HTERT RPE-1 (cell line): ENCODE results near the gene BMP7.

Experiments
- in situ Hi-C: fragments of 300-500 bp; cut with MboI; formaldehyde crosslinking; loops from 4 replicates; pipeline ENCODE4 v1.14.3; 2020; ENCODE audit warnings: low sequenced_read_pairs

The BMP7 gene

DNA sequence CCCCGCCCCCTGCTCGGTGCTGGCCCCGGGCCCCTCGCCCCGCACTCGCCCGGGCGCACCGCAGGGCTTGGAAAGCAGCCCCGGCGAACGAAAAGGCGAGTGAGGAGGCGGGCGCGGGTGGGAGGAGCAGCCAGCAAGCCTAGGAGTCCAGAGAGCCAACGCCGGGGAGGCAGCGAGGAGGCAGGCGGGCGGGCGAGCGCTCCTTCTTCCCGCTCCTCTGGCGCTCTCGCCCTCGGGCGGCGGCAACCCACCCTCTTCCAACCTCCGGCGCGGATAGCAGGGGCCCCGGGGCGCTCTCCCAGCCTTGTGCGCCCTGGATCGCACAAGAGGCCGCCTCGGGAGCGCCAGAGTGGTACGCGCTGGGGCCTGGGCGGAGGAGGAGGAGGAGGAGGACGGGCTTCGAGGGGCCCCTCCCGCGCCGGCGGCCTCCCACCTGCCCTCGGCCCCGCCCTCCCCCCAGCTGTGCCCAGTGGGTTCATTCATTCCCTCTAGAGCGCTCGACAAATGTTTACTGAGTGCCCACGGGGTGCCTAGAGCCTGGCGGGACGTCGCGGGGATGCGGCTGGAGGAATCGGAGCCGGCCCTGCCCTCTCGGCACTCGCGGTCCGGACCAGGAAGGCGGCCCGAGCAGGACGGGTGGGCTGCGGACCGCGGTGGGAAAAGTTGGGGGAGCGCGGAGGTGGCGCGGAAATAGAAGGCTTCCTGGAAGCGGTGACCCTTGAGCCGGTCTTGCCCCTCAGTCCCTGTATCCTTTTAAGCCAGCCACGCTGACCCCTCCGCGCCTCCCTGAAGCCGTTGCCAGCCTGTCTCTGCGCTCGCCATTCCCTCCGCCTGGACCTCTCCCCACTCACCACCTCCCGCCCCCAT, at the start of gene BMP7:
BMP7 (minus strand) TSS at position 351 of the 867 bp plus-strand sequence. CDS start 519 bp downstream, outside the sequence.
- in situ Hi-C loops, result no loop called here

DNA sequence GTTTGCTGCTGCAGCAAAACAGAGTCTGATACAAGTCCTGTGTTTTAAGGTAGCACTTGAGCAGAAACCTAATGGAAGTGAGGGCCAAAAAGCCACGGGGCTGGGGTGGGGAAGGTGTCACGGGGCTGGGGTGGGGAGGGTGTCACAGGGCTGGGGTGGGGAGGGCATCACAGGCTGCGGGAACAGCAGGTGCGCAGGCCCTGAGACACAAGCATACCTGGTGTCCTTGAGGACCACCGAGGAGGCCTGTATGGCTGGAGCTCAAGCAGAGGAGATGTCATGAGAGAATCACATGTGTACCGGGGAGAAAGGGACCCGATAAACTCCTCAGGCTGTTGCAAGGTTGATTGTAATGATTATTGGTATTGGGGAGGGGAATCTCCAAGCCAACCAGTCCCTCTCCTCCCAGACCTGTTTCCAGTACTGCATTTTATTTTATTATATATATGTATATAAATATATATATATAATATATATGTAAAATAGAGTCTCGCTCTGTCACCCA, 49.6 kb upstream of the BMP7 start:
- in situ Hi-C loops, result no loop called here

DNA sequence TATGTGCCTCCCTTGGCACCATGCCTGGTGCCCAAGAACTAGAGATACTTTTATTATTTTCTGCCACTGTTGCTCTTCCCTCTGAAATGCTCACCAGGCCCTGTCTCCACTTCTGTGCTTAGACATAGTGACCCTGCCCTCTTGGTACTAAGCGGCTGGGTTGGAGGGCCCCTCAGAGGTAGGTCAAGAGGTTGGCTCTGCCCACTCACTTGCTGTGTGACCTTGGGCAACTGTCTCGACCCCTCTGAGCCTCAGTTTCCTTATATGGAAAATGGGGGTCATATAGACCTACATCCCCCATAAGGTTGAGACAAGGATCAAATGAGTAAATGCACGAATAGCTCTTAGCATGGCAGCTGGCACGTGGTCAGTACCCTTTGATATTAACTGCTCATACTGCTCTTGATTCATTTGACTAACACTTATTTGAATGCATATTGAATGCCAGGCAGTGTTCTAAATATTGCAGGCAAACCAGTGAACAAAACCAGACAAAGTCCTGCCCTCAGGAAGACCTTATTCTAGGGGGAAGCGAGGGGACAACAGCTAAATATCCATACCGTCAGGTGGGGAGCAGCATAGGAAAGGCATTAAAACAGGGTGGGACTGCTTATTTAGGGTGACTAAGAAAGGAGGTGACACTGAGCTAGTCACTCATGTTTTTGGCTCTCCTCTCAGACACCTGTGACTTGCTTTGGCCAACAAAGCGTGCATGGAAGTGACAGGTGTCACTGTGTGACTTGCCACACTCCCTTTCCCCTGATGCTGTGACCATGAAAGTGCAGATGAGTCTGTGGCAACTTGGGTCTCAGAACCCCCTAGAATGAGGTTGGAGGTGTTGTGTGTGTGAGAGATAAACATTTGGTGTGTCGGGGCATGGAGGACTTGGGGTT, 48.9 kb upstream of the BMP7 start:
- in situ Hi-C loops, result no loop called here

DNA sequence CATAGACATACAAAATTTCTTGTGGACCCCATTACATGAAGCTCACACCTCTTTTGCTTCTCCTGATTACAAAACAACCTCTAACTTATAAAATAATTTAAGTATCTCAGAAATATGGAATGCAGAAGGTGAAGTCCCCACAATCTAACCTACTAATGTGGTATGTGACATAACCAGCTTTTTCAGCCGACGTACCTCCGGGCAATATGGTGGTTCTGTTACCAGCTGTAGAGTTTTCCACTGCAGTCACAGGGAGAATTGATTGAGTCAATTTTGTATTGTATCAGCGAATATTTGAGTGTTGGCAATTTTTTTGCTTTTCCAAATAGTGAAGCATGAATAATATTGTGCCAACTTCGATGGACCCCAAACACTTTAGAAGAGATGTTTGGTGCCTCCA, 47.5 kb upstream of the BMP7 start:
- in situ Hi-C loops, result no loop called here

DNA sequence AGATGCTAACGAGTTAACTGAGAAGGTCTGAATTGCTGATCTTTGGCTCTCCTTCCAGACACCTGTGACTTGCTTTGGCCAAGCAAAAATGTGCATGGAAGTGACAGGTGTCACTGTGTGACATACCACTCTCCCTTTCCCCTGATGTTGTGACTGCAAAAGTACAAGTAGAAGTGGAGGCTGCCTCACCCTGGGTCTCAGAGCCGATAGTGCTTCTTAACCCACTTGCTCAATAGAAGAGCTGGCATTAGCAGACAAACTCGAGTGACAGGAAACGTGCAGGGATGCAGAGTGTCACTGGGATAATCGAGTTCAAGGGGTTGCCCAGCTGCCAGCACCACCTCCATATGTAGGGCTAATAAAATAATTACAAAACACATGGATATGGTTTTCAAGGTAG, 46.8 kb upstream of the BMP7 start:
- in situ Hi-C loops, result no loop called here

DNA sequence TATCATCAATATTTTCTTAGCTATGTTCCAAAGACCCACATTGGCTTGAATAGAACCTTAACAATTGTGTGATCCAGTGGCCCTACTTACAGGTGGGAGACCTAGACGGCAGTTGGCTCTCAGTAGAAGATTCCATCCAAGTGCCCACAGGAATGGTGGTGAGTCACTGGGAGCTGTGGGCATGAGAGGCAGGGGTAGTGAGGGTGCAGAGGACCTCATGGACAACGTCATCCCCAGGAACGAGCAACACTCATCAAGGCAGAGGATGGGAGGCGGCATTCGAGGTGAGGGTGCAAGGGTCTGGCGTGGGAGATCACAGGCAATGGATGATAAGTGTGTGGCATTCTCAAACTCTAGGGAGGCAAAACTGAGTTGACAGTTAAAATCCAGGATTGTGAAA, 45.7 kb upstream of the BMP7 start:
- in situ Hi-C loops, result no loop called here

DNA sequence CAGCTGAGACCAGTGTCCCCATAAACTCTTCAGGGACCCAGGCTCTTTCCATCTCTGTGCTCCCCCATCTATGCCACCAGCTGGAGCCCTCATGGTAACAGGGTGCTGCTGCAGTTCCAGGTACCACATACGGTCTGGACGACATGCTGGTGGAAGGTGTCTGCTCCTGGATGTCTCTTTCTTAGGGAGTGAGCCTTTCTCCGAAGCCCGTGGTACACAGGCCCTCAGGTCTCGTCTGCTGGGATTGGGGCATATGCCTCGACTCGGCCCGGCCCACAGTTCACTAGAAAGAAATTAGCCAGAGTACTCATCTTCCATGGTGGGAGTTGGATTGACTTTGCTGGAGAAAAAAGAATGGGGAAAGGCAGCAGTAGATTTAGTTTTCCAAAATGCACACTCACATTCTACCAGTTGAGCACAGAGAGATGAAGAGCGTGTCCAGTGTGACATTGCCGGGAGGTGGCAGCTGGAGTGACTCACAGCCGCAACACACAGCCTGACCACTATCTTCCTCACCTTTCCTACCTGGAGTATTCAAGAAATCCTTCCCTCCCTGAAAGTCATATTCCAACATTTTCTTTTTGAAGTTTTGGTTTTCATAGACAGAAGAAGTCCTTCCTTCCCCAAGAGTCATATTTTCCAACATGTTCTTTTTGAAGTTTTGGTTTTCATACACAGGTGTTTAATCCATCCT, 44.5 kb upstream of the BMP7 start:
- in situ Hi-C loops, result no loop called here

DNA sequence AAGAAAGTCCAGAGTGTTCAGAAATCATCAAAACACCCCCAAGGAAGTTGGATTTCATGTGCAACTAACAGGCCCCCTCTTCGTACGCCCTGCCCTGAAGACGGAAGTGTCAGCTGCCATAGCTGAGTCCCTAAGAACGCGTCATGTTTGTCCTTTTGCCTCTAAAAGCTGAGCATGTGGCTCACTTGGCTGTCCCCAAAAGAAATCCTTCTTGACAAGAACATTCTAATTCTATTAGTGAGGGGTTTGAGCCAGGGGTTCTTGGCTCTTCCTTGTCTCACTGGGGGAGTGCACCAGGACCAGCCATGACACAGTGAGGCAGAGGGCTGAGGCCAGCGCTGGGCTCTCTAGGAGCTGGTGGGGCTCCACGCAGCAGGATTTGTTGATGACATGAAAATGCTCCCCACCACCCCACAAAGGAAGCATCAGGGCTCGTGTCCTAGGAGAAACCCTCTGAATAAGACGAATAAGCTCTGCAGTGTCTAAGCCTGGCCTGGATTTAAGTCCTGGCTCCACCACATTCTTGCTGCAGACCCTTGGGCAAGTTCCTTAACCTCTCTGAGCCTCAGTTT, 43.2 kb upstream of the BMP7 start:
- in situ Hi-C loops, result no loop called here

DNA sequence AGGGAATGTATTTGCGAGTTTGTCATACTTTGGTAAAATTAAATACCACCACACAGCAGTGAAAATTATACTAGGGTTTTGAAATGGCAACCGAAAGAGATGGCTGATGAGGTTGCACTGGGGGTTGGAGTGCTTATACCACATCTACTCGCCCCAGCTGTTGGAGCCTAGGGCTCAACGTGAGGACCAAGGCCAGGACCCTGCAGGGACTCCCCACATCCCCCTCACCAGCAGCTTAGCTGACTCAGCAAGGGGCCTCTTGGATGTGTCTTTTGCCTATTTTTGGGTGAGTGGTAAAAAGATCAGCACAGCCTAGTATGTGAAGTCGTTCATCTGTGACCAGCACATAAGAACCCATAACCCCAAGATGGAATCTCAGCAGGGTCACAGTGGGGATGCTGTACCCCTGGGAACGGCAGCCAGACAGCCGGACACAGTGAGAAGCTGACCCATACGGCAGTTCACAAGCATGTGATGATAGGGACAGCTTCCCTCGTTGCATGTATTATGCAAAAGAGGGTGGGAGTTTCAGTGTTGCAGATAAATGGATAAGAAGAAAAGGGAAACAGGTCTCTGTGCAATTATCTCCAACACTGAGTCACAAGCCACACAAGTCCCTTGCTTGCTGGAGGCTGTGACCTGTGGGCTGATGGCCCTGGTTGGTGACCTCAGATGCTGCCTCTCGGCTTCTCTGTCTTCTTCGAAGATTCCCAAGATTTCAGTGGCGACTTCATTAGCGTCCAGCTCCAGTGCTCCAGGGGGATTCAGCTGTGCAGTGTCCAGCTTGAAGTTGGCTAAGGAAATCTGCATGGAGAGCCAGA, 42.2 kb upstream of the BMP7 start:
- in situ Hi-C loops, result no loop called here

DNA sequence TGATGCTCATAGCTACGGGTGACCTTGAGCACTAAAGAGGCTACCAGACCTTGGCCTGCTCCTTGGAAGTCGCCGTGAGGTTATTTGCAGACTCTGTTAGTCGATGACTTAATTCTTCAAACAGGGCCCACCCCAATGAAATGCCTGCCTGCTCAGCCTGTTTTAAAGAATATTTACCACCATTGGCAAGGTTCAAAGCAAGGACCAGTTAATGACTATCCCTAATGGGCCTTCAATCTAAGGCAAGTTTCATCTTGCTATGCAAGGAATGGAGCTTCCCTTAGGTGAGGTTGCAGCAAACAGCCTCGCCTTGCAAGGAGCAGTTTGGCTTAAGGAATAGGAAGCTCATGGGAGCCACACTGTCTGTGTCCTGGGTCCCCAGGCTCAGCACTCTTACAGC, 40.3 kb upstream of the BMP7 start:
- in situ Hi-C loops, result no loop called here

DNA sequence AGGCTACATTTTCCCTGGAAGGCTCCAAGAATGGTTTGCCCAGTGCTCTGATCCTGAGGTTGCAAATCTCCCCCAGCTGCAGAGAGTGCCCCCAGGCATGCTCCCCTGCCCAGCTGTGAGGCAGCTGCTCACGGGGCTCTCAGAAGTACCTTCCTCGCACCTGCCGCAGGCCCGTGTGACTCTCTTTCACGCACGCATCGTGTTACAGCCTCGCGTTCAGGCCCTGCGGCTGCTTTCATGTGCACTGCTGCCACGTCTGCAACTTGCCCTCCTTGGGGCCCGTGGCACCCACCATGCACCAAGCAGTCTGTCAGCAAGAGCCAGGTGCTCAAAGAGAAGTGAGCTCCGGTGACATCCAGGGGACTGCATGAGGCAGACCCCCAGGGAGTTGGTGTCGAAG, 34.6 kb upstream of the BMP7 start:
- in situ Hi-C loops, result no loop called here

DNA sequence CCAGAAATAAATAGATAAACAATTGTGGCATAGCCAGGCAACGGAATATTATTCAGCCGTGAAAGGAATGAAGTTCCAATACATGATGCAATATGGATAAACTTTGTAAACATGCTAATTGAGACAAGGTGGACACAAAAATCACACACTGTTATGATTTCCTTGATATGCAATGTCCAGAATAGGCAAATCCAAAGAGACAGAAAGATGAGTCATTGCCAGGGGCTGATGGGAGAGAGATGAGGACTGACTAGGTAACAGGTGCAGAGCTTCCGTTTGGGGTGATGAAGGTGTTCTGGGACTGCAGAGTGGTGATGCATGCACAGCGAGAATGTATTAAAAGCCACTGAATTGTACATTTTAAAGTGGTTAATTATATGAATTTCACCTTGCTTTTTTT, 32.0 kb upstream of the BMP7 start:
- in situ Hi-C loops, result no loop called here

DNA sequence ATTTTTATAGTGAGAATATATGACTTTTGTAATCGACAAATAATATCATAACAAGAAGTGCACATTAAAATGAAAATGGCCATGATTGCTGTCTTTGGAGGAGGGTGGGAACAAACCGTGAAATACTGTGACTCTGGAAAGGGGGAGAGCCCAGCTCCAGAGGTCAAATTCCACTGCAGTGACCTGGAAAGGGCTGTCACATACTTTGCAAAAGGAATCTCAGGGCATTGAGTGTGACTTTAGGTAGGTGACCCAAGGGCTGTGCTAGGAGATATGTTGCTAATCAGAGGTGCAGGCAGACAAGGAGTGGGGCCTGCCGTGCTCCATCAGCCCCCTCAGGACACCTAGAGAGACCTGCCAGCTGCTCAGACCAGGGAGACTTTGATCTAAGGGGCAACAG, 28.1 kb upstream of the BMP7 start:
- in situ Hi-C loops, result no loop called here

DNA sequence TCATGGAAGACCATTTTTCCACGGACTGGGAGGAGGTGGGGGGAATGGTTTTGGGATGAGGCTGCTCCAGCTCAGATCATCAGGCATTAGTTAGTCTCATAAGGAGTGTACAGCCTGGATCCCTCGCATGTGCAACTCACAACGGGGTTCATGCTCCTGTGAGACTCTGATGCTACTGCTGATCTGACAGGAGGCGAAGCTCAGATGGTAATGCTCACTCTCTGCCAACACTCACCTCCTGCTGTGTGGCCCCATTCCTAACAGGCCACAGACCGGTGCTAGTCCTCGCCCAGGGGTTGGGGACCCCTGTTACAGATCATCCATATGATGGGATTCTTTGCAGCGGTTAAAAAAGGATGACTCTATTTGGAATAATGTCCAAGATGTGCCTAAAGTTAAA, 27.6 kb upstream of the BMP7 start:
- in situ Hi-C loops, result no loop called here

DNA sequence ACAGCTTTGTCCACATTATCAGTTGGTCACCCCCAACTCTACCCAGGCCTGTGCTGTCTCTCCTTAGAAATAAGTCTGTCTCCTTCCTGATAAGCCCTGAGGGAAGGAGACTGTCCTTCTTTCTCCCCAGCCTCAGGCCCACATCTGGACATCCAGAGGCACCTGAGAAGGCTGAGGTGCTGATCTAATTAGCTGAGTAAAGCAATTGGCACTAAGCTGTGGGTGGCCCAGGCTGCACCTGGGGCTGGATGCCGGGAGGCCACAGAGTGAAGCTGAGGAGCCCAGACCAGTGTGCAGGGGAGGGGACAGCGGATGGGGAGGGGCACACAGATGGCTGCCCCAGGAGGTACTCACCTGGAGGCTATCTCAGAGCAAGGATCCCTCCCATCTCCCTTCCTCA, 26.2 kb upstream of the BMP7 start:
- in situ Hi-C loops, result no loop called here

DNA sequence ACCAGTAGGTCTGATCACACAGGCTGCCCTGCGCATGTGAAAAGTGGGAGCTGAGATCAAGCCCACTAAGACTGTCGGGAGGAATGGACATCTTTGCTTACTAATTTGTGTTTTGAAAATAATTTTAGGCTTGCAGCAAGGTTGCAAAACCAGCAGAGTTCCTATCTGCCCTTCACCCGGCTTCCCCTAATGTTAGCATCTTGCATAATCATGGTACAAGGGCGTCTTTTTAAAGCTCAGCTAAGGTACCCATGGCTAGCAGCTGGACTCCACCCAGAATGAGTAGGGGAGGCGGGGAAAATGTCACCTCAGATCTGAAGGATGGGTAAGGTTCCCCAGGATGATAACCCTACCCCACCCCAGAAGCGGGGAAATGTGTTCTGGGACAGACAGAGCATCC, 25.3 kb upstream of the BMP7 start:
- in situ Hi-C loops, result no loop called here

DNA sequence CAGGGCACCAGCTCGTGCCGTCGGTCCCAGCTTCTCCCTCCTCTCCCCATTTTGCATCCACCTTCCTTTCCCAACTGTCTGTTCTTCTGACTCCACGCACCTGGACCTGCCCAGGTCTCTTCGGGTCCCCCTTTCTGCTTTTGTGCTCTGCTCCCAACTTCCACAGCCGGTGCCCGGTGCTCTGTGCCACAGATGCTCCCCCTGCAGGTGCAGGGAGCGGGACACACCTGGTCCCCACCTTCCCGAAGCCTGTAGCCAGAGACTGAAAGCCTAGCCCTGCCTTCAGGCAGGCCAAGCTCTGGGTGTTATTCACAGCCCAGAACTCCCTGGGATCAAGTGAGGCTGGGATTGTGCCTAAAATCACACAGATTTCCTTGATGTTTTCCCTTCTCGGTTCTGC, 24.6 kb upstream of the BMP7 start:
- in situ Hi-C loops, result no loop called here

DNA sequence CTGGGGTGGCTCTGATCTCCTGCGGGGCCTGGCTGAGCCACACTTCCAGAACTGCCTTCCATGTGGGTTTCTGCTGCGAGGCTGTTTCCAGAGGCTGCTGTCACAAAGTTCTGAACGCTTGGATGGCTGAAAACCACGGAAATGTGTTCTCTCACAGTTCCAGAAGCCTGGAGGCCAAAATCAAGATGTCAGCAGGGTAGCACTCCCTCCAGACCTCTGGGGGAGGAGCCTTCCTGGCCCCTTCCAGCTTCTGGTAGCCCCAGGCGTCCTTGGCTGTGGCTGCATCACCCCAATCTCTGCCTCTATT, 23.7 kb upstream of the BMP7 start:
- in situ Hi-C loops, result no loop called here

DNA sequence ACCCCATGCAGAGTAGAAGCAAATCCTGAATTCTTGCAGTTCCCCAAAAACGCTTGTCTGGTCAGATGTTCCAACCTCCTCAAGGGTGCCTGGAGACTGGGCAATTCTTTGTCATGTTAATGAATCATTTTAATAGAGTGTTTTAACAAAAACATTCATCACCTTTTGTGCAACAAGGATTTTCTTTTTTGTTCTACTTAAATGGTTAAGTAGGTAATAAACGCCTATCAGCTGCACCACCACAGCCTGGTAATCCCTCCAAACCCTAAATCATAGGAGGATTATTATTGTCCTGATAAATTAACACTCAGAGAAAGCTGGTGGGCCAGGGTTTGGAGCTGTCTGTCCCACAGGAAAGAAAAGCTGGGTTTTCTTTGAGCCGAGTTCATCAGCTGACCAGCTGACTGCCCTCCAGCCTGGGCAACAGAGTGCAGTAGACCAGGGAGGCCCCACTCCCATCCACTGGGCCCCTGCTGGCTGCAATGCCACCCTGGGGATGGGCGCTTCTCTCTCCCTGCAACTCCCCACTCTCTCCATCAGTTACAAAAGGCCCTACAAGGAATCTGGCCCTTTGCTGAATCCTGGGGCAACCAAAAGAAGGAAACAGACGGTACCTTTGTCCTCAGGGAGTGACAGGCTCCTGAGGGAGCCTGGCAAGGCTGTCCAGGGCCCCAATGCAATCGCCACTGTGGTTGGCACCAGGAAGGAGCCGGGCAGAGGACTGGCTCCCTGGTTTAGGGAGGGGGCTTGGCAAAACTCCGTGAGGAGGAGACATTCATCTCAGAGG, 23.1 kb upstream of the BMP7 start:
- in situ Hi-C loops, result no loop called here
